GM18909 (cell line): Measurements from ENCODE around the gene SLC15A1.
A peak's percentile ranks its signal among the peaks of the same experiment; 100 is the strongest.

Experiments
- ATAC-seq: cut with Tn5 transposase; IDR thresholded peaks from one replicate; pipeline ENCODE4 v1.9.1; 2021; ENCODE audit warnings: mild to moderate bottlenecking; ENCODE audit not compliant: unreplicated experiment, poor library complexity

Gene SLC15A1

DNA sequence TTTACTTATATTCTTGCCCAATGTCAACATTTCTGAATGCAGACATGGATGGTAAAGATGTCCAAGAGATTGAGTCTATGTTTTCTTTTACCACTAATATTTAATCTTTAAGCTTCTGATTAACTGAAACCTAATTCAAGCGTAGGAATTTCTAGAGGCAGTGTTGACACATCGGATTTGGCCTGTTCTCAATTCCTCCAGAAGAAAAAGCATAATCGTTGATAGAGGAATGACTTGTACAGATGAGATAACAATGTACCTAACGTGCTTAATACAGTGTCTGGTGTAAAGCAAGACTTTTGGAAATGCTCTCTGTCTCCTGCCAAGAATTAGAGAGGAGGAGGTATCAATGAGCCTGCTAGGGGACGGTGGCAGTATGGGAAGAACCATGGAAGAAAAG lies 35.2 kb downstream of the SLC15A1 start:
- ATAC-seq: no peak

DNA sequence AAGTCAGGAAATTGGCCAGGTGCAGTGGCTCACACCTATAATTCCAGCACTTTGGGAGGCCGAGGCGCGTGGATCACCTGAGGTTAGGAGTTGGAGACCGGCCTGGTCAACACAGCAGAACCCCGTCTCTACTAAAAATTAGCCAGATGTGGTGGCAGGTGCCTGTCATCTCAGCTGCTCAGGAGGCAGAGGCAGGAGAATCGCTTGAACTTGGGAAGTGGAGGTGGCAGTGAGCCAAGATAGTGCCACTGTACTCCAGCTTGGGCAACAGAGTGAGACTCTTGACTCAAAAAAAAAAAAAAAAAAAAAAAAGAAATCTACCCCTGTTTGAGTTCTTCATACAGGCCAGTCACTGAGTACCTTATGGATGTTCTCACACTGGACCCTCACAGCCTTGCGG lies 42.0 kb downstream of the SLC15A1 start:
- no peak for ATAC-seq

DNA sequence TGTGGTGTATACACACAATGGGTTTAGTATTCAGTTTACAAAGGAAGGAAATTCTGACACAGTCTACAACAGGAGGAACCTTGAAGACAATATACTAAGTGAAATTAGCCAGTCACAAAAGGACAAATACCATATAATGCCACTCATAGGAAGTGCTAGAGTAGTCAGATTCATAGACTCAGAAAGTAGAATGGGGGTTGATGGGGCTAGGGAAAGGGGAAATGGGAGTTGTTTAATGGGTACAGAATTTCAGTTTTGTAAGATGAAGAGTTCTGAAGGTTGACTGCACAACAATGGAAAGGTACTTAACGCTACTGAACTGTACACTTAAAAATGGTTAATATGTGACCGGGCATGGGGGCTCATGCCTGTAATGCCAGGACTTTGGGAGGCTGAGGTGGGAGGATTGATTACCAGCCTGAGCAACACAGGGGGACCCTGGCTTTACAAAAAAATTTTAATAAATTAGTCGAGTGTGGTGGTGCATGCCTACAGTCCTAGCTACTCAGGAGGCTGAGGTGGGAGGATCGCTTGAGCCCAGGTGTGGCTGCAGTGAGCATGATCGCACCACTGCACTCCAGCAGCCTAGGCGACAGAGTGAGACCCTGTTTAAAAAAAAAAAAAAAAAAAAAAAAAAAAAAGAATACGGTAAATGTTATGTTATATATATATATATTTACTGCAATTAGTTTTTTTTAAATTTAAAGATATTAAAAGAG lies 45.0 kb downstream of the SLC15A1 start:
- no peak for ATAC-seq

GRCh38 chr13:98706446-98707110 lies 45.9 kb downstream of the SLC15A1 start:
- ATAC-seq: no peak

DNA sequence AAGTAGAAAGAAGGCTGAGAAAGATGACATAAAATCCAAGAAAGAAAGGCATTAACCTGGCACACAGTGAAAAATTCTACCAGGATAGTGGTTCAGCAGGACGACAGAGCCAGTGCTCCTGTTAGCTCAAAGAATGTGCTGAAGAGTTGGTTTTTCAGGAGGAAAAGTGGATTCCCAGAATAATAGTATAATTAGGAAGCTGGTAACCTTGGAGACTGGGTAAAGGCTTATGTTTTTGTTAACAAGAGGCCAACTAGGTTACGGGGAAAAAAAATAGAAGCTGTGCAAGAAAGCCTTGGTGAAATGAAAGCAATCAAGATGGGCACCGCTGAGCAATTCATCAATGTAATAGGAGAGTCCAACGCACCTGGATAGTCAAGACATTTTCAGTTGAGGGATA lies 54.7 kb downstream of the SLC15A1 start:
- no peak for ATAC-seq

DNA sequence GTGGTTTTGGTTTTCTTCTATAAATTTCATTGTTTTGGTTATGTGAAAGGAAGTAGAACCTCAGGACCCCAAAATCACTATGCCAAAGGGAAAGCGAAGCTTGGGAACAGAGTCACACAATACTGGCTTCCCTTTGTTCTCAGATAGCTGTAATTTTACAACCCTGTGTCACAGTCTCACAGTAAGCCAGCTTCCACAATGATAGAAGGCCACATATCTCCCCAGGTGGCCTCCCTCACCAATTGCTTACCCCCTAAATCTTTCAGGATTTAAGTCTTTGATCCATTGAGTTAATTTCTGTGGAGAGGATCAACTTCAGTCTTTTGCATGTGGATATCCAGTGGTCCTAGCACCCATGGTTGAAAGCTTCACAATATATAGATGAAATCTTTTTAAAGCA lies 58.7 kb downstream of the SLC15A1 start:
- no peak for ATAC-seq

DNA sequence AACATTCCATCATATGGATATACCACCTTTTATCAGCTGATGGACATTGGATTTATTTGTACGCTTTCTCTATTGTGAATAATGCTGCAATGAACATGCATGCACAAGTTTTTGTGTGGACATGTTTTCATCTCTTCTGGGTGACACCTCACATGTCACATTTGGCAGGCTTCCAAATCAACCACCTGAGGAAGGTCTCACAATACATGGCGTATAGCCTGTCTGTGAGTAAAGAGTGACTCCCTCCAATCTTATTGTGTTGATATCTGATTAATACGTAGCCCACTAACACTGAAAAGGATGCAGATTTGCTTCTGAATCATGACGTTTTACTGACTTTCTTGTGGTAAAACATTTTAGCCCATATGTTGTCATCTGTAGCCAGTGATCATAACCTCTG lies 61.1 kb downstream of the SLC15A1 start:
- ATAC-seq: no peak

GRCh38 chr13:98690348-98691022 lies 62.0 kb downstream of the SLC15A1 start:
- ATAC-seq: no peak

- ATAC-seq: no peak
These were observed 63.0 kb downstream of the SLC15A1 start for GRCh38 chr13:98689347-98689968.

DNA sequence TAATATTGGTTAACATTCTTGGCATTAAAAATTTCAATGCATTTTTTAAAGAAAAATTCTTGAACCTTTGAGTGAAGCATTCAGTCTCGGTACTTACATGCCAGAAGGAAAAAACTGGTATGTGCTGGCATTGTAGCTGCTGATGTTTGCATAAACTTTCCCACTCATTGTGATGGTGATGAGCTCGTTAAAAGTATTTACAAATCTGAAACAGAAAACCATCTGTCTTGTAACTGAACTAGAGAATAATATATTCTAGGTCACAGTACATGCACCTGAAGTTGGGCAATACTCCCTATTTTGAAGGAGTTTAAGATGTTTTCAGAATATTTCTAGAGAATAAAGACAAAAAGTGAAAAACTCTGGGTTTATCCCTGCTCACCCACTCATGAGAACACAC lies 64.1 kb downstream of the SLC15A1 start:
- ATAC-seq: no peak

- no peak for ATAC-seq
These were observed 65.2 kb downstream of the SLC15A1 start for GRCh38 chr13:98687319-98687718.

DNA sequence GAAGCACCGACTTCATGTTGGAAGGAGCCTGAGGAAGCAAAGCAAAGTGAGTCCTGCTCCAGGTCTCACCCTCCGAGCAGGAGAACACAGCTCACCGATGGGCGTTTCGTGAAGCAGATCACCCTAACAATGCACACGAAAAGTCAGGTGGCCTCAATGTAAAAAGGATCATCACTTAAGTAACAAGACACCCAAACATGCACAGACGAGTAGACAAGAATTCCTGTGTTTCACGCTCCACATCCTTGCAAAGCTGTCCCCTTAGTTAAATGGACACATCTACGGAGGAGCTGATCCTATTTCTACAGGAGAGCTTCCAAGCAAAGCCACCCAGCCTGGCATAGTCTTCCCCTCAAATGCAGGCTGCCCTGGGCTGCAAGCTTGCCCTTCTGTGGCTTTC lies 66.2 kb downstream of the SLC15A1 start:
- ATAC-seq: no peak

GRCh38 chr13:98685146-98685545 lies 67.3 kb downstream of the SLC15A1 start:
- ATAC-seq: no peak

- ATAC-seq: no peak
These were observed 71.4 kb downstream of the SLC15A1 start for GRCh38 chr13:98681049-98681448.

DNA sequence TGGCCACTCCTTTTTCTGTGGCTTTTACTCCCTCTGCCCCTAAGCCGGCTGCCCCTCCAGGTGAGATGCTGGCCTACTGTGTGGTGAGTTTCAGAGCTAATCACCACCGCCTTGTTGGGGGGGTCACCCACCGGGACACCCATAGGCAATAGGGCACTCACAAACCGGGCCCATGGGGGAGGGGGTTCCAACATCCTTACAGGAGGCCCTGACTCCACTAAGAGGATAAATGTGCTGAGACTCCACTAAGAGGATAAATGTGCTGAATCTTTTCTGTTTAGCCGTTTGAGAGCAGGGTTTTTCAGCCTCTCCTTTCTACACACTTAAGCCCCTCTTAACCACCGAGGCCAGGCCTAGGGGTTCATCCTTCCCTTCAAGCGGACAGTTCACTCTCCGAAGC lies 73.7 kb downstream of the SLC15A1 start:
- ATAC-seq: no peak

DNA sequence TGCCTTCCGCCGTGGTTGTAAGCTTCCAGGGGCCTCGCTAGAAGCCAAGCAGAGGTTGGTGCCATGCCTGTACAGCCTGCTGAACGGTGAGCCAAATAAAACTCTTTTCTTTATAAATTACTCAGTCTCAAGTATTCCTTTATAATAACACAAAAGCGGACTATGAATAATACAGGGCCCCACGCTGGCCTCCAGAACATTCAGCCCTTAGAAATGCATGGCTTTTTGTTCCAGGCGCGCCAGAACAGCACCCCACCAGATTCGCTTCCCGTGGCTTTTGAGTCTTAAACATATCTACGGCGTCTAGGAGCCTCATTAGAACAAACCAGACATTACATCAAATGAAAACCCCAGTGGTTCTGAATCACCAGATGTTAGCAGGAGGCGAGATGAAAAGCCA lies 75.1 kb downstream of the SLC15A1 start:
- no peak for ATAC-seq

DNA sequence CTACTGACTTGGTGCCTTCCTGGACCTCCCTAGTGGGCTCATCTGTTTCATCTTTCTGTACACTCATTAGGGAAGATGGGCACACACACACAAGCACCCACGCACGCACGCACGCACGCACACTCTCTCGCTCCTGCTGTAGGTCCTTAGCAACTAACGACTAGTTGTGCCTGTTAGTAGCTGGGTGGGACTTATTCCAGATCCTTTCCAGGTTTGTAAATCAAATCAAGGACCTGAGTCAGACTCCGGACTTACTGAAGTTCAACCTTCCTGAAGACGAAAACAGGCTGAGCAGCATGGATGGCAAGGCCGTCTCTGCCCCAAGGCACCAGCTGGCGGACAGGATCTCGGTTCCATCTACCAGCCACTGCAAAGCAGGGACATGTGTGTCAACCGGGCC lies 76.2 kb downstream of the SLC15A1 start:
- ATAC-seq: no peak

DNA sequence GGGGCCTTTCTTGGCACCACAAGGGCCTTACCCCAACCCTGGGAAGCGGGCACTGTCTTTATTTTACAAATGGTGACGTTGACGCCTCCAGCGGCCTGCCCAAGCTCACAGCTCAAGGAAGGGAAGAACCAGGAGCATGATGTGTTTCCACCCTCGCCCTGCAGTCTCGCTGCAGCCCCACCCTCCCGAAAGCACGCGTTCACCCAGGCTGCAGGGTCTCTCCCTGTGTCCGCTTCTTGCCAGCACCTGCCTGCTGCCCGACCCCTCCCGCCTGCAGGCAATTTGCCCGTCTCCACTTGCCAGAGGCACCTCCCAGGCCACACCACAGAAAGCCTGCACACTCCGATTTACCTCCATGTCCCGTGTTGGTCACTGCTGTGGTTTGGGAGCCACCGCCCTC lies 76.6 kb downstream of the SLC15A1 start:
- ATAC-seq: no peak

GRCh38 chr13:98675066-98675465 lies 77.4 kb downstream of the SLC15A1 start:
- no peak for ATAC-seq

DNA sequence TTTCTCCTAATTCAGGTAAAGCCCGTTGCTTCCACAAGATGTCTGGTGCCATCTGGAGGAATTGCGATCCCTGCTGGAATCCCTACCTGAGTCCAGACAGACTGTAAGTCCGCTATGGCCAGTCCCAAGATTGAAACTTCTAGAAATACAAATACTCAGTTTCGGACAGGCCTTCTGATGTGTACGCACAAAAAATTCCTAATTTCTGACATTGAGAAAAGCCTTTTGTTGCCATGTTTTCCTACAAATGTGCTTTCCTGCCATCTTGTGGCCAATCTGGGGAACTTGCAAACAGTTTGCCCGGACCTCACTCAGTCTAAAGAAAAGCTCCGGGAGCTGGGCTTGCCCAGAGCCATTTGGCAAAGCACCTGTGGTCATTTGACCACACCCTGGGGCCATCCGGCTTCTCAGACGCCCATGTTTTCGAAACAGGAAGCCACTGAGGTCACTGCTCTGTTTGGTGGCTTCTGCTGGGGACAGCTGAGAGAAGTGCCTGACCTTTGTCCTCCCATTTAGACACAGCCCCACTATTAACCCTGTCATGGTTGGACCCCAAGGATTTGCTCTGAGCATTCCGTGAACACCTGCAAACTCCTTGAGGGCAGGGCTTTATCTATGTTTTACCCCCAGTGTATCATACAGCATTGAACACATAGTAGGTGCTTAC lies 79.4 kb downstream of the SLC15A1 start:
- ATAC-seq: peak; percentile 76

GRCh38 chr13:98668155-98668554 lies 84.3 kb downstream of the SLC15A1 start:
- no peak for ATAC-seq
